ENCODE results near the gene IFITM10. TPM values are rescaled to one million over a fixed set of nuclear protein-coding genes. Genes with fewer than 3 reads are reported as not detected.
"Not testable (repeated sequence)": the region's sequence is repeated elsewhere in the genome, so short reads cannot be mapped to it uniquely, and the experiment has no call there.

IFITM10 gene
- total RNA-seq, 1 donor, result 2.2 TPM

DNA sequence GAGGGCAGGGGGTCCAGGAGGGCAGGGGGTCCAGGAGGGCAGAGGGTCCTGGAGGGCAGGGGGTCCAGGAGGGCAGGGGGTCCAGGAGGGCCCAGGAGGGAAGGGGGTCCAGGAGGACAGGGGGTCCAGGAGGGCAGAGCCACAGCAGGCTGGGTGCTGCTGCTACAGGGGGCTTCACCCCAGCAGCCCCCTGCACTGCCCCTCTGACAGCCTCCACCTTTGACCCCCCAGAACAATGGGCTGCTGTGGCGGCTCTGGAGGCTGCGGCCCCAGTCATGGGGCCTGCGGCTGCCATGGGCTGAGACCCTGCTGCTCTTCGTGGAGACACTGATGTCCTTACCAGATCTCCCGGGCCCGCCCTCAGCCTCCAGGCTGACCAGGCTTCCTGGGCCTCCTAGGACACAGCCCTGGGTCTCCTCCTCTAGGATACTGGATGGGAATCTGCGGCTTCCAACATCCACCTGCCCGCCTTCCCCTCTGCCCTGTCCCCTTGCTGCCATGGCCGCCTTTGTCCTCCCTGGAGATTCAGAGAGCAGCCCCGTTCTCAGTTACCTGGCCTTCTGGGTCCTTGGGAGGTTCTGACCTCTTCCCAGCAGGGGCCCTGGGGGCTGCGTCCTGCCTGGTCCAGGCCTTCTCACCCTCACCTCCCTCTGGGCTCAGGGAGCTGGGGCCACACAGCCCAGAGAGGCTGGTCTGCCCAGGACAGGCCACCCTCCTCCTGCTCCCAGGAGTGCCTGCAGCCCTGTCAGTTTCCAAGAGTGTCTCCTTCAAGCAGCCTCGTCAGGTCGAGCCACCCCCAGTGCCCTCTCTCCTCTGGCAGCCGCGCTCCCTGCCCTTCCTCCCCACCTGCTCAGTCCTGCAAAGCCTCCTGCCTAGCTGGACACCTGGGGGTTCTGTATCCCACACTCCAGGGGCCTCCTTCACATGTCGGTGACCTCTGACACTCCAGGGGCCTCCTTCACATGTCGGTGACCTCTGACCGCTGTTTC is 65.2 kb downstream of the IFITM10 start:
- not testable (repeated sequence) for H3K4me3 ChIP-seq (ENCODE audit: low read depth, low read length); DNase-seq (ENCODE audit: low read depth)

GRCh38 chr11:1683904-1684572 is 66.4 kb downstream of the IFITM10 start:
- H3K4me3 ChIP-seq (ENCODE audit: low read depth, low read length); DNase-seq (ENCODE audit: low read depth): not testable (repeated sequence)

DNA sequence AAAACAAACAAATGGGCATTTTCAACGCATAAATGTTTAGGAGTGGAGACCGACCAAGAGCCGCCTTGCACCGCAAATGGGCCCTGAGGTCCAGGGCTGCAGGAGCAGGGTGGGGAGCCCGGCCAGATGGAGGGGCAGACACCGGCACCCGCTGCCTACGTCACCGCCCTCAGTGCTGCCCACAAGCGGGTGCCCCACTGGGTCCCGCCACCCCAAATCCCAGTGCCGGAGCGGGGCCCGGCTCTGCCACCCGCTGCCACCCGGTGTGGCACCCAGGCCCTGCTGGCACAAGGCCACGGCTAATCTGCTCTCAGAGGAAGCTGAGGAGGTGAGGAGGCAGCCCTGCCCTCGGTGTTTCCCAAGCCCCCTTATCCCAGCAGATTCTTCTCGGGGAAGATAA is 67.2 kb downstream of the IFITM10 start:
- not testable (repeated sequence) for DNase-seq (ENCODE audit: low read depth); H3K4me3 ChIP-seq (ENCODE audit: low read depth, low read length)

Other genes with a start within 250 kb of the IFITM10 start
- gene DUSP8, start 178.3 kb downstream of the IFITM10 start, total RNA-seq (ENCODE audit: low replicate concordance), result 0.36 TPM in 1 of 2 replicates, not detected in the other
- gene KRTAP5-1, start 165.3 kb downstream of the IFITM10 start, total RNA-seq (ENCODE audit: low replicate concordance), result not detected in 2 replicates
- not detected in 2 replicates for gene KRTAP5-2, start 152.3 kb downstream of the IFITM10 start, total RNA-seq (ENCODE audit: low replicate concordance)
- not detected in 2 replicates for gene KRTAP5-3, start 142.1 kb downstream of the IFITM10 start, total RNA-seq (ENCODE audit: low replicate concordance)
- gene KRTAP5-4, start 128.5 kb downstream of the IFITM10 start, total RNA-seq (ENCODE audit: low replicate concordance), result not detected in 2 replicates
- gene KRTAP5-5, start 120.8 kb downstream of the IFITM10 start, total RNA-seq (ENCODE audit: low replicate concordance), result not detected in 2 replicates
- not detected in 2 replicates for gene KRTAP5-6, start 53.4 kb downstream of the IFITM10 start, total RNA-seq (ENCODE audit: low replicate concordance)
- 184 and 221 TPM in 2 replicates for gene CTSD, start 13.3 kb upstream of the IFITM10 start, total RNA-seq (ENCODE audit: low replicate concordance)
- gene SYT8, start 84.4 kb upstream of the IFITM10 start, total RNA-seq (ENCODE audit: low replicate concordance), result 0.82 TPM in 1 of 2 replicates, not detected in the other
- not detected in 2 replicates for gene TNNI2, start 88.4 kb upstream of the IFITM10 start, total RNA-seq (ENCODE audit: low replicate concordance)
- gene LSP1, start 102.5 kb upstream of the IFITM10 start, total RNA-seq (ENCODE audit: low replicate concordance), result 18.7 and 40.2 TPM in 2 replicates
- not detected in 2 replicates for gene PRR33, start 141.3 kb upstream of the IFITM10 start, total RNA-seq (ENCODE audit: low replicate concordance)
- 0.81 and 6.5 TPM in 2 replicates for gene TNNT3, start 169.1 kb upstream of the IFITM10 start, total RNA-seq (ENCODE audit: low replicate concordance)
- gene MRPL23, start 196.7 kb upstream of the IFITM10 start, total RNA-seq (ENCODE audit: low replicate concordance), result 55.2 and 84.3 TPM in 2 replicates
- gene H19, start 247.2 kb upstream of the IFITM10 start, total RNA-seq (ENCODE audit: low replicate concordance), result 80.9 and 1,460 TPM in 2 replicates

Measured in fibroblast of the aortic adventitia (primary cell).